Large intestine (tissue), 3 donors: ENCODE data around the gene GHITM. TPM values are rescaled to one million over a fixed set of nuclear protein-coding genes. Genes with fewer than 3 reads are reported as not detected.
"Not testable (repeated sequence)": the region's sequence is repeated elsewhere in the genome, so short reads cannot be mapped to it uniquely, and the experiment has no call there.

ENCODE experiments used
- DNase-seq, 2 donors: peaks; one replicate each; pipeline versions ENCODE4 v3.0.0 to v3.0.0-alpha.2; 2013
- H3K27ac ChIP-seq: one replicate; pipeline ENCODE4 v1.5.1; 2013; ENCODE audit warnings: low read length
- H3K27me3 ChIP-seq: 2 replicates; pipeline ENCODE4 v1.6.1; 2013; ENCODE audit warnings: low read length; ENCODE audit not compliant: control insufficient read depth, insufficient read depth
- H3K36me3 ChIP-seq: 2 replicates; pipeline ENCODE4 v1.6.1; 2013; ENCODE audit warnings: low read length; ENCODE audit not compliant: control insufficient read depth, insufficient read depth
- H3K4me1 ChIP-seq: one replicate; pipeline ENCODE4 v1.6.1; 2013; ENCODE audit warnings: low read length; ENCODE audit not compliant: control insufficient read depth, insufficient read depth
- H3K4me3 ChIP-seq: one replicate; pipeline ENCODE4 v1.5.1; 2013; ENCODE audit warnings: low read length
- H3K9me3 ChIP-seq: one replicate; pipeline ENCODE4 v1.6.1; 2013; ENCODE audit warnings: mild to moderate bottlenecking, low read depth, low read length, moderate library complexity; ENCODE audit not compliant: control insufficient read depth
- WGBS: methylation state at CpG from one replicate; pipeline ENCODE4 v1.1.5; 2013; ENCODE audit warnings: low lambda C conversion rate; ENCODE audit not compliant: insufficient coverage; 5-methylcytosine and 5-hydroxymethylcytosine counted together
- polyA plus RNA-seq: library from polyadenylated mRNA; unstranded; fragments of 120-200 nt; gene quantifications from one replicate; pipeline ENCODE4 v1.2.1, GENCODE V29; 2013

GHITM gene
- polyA plus RNA-seq, 1 donor, result 135 TPM

DNA sequence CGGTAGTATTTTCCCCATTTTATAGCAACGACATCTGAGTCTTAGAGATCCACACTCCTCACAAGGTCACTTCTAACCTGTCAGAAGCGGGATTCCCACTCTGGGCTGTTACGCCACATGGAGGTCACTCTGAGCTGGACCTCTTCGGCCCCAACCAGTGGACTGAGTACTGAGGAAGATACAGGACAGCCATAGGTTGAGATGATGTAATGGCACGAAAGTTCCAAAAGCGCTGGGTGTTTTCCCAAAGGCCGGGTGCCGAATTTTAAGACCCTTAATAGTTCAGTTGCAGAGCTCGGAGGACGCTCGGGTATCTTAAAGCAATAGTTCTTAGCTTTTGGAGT is 699 bp downstream of the GHITM start:
- peak overlapping the region; percentile 93 for H3K27ac ChIP-seq
- H3K9me3 ChIP-seq, result no peaks in the 10 kb centered on the region
- DNase-seq, result no peak
- H3K36me3 ChIP-seq, result peaks cover 25% of the 10 kb centered on the region
- peaks cover 42% of the 10 kb centered on the region for H3K4me1 ChIP-seq
- WGBS, result no CpG with 5 or more reads among the region's 12 CpGs
- no peaks in the 10 kb centered on the region for H3K27me3 ChIP-seq
- peak overlapping the region; percentile 85 for H3K4me3 ChIP-seq

DNA sequence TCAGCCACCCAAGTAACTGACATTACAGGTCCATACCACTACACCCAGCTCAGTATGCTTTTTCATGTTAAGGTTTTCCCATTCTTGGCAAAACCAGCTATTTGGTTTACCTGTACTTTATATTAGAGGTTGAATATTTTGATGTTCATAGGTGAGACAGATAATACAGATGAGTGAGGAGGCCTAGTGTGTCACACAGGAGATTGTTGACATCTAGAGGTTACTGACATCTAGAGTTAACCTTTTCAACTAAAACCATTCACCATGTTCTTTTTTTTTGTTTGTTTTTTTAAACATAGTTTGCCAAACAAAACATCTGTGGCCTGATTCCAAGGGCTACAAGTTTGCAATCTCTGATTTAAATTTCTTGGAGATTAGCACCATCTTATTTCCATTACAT is 8.0 kb downstream of the GHITM start:
- H3K27me3 ChIP-seq, result no peaks in the 10 kb centered on the region
- peaks cover 71% of the 10 kb centered on the region for H3K36me3 ChIP-seq
- H3K9me3 ChIP-seq, result no peaks in the 10 kb centered on the region
- H3K4me3 ChIP-seq, result no peak overlapping the region
- H3K4me1 ChIP-seq, result no peaks in the 10 kb centered on the region
- no peak overlapping the region for H3K27ac ChIP-seq
- no peak for DNase-seq

DNA sequence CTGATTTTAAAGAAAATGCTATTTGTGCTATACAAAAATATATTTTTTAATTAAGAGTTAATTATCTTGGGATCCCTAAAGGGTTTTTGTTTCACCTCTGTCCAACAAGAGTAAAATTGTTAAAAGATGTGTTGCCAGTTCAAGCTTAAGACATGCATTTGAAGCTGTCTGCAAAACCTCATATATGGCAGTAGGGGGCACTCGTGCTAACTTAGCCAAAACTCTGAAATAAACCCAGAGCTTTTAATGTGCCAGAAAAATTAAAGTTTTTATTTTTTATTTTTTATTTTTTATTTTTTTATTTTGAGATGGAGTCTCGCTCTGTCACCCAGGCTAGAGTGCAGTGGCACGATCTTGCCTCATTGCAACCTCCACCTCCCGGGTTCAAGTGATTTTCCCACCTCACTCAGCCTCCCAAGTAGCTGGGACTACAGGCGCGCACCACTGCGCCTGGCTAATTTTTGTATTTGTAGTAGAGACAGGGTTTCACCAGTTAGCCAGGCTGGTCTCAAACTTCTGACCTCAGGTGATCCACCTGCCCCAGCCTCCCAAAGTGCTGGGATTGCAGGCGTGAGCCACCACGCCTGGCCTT is 8.8 kb downstream of the GHITM start:
- not testable (repeated sequence) for H3K27me3 ChIP-seq, H3K27ac ChIP-seq, DNase-seq, H3K4me3 ChIP-seq, H3K4me1 ChIP-seq, H3K9me3 ChIP-seq
- H3K36me3 ChIP-seq, result peaks cover 70% of the 10 kb centered on the region
- WGBS, result 100% methylated on average over 2 of the region's 9 CpGs

DNA sequence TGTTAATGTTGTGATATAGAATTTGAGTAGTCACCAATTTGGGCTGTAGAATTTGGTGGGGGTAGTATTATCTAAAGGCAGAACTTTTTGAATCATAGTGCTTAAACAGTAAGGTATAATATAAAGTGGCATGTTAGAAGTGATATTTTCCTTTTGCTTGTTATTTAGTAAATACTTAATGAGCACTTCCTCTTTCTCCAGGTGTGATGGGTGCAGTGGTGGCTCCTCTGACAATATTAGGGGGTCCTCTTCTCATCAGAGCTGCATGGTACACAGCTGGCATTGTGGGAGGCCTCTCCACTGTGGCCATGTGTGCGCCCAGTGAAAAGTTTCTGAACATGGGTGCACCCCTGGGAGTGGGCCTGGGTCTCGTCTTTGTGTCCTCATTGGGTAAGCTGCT is 10.5 kb downstream of the GHITM start:
- no peak overlapping the region for H3K4me3 ChIP-seq
- no peaks in the 10 kb centered on the region for H3K27me3 ChIP-seq
- H3K27ac ChIP-seq, result no peak overlapping the region
- H3K36me3 ChIP-seq, result peaks cover 67% of the 10 kb centered on the region
- no peaks in the 10 kb centered on the region for H3K4me1 ChIP-seq
- DNase-seq, result no peak
- no CpG with 5 or more reads among the region's 2 CpGs for WGBS
- H3K9me3 ChIP-seq, result no peaks in the 10 kb centered on the region

DNA sequence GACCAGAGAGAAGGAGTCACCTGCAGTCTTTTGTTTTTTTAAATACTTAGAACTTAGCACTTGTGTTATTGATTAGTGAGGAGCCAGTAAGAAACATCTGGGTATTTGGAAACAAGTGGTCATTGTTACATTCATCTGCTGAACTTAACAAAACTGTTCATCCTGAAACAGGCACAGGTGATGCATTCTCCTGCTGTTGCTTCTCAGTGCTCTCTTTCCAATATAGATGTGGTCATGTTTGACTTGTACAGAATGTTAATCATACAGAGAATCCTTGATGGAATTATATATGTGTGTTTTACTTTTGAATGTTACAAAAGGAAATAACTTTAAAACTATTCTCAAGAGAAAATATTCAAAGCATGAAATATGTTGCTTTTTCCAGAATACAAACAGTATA is 13.5 kb downstream of the GHITM start:
- H3K9me3 ChIP-seq, result no peaks in the 10 kb centered on the region
- DNase-seq, result no peak
- H3K4me1 ChIP-seq, result no peaks in the 10 kb centered on the region
- no peak overlapping the region for H3K4me3 ChIP-seq
- H3K27ac ChIP-seq, result no peak overlapping the region
- peaks cover 45% of the 10 kb centered on the region for H3K36me3 ChIP-seq
- no peaks in the 10 kb centered on the region for H3K27me3 ChIP-seq

DNA sequence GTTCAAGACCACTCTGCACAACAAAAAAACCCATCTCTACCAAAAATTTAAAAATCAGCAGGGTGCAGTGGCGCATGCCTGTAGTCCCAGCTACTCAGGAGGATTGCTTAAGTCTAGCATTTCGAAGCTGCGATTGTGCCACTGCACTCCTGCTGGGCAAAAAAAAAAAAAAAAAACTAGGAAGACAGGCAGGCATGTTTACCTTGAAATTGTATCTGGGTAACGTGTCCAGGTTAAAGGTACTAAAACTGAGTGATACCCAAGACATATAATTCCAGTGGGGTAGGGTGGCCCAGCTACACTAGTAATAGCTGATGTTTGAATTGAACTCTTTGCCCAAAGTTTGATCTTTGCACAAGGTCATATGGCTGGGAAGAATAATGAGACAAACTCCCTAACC is 16.2 kb downstream of the GHITM start:
- H3K27ac ChIP-seq, result no peak overlapping the region
- DNase-seq, result no peak
- H3K4me1 ChIP-seq, result peaks cover 7% of the 10 kb centered on the region
- no CpG with 5 or more reads among the region's 4 CpGs for WGBS
- H3K9me3 ChIP-seq, result no peaks in the 10 kb centered on the region
- H3K36me3 ChIP-seq, result peaks cover 32% of the 10 kb centered on the region
- no peaks in the 10 kb centered on the region for H3K27me3 ChIP-seq
- no peak overlapping the region for H3K4me3 ChIP-seq

DNA sequence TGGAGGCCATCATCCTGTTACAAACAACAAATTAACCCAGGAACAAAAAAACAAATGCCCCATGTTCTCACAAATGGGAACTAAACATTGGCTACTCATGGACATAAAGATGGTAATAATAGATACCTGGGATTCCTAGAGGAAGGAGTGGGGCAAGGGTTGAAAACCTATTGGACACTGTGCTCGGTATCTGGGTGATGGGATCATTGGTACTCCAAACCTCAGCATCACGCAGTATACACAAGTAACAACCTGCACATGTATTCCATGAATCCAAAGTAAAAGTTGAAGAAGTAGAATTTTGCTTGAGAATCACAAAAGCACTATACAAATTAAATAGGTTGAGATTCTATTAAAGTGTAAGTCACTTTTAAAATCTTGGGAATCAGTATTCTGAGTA is 16.7 kb downstream of the GHITM start:
- H3K4me1 ChIP-seq, result peaks cover 7% of the 10 kb centered on the region
- peaks cover 27% of the 10 kb centered on the region for H3K36me3 ChIP-seq
- no peaks in the 10 kb centered on the region for H3K27me3 ChIP-seq
- H3K9me3 ChIP-seq, result no peaks in the 10 kb centered on the region
- H3K27ac ChIP-seq, result no peak overlapping the region
- no peak for DNase-seq
- H3K4me3 ChIP-seq, result no peak overlapping the region
- no CpG with 5 or more reads among the region's 2 CpGs for WGBS

DNA sequence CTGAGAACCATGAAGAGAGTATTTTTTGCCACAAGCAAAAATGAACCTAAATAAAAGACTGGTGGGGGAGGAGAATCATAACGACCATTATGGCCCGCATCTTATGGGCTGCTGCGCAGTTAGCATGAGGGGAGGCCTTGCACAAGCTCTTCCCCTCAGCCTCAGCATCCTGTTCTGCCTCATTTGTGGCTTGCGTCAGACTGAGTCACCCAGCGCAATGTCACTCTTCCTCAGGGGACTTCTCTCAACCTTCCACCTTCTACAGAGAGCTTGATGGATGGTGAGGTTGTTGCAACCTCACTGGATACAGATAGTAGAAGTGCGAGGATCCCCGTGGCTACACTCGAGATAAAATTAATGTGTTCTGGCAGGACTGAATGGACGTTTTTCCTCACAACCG is 17.5 kb downstream of the GHITM start:
- DNase-seq, result no peak
- no peaks in the 10 kb centered on the region for H3K27me3 ChIP-seq
- H3K36me3 ChIP-seq, result peaks cover 24% of the 10 kb centered on the region
- 73% methylated on average over 5 of the region's 10 CpGs for WGBS
- H3K4me3 ChIP-seq, result no peak overlapping the region
- H3K27ac ChIP-seq, result no peak overlapping the region
- H3K9me3 ChIP-seq, result no peaks in the 10 kb centered on the region
- peaks cover 7% of the 10 kb centered on the region for H3K4me1 ChIP-seq

DNA sequence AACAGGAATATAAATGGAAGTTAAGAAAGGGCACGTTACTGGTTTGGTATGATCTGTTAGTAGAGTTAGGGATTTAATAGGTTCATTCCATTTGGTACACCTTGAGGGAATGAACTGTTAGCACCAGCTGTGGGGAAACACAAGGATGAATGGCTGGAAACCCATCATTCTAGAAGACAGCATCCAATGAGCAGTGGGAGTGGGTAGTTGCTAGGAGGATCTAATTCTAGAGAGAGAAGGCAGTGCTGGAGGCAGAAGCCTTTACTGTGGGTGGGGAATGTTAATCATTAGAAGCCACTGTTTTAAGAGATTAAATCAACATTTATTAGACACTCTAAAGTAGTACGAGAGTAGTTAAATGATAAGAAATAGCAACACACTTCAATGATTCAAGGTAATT is 18.8 kb downstream of the GHITM start:
- no peaks in the 10 kb centered on the region for H3K27me3 ChIP-seq
- peaks cover 16% of the 10 kb centered on the region for H3K36me3 ChIP-seq
- DNase-seq, result no peak
- H3K4me3 ChIP-seq, result no peak overlapping the region
- peaks cover 7% of the 10 kb centered on the region for H3K4me1 ChIP-seq
- 69% methylated on average over 2 of the region's 2 CpGs for WGBS
- no peaks in the 10 kb centered on the region for H3K9me3 ChIP-seq
- H3K27ac ChIP-seq, result no peak overlapping the region

DNA sequence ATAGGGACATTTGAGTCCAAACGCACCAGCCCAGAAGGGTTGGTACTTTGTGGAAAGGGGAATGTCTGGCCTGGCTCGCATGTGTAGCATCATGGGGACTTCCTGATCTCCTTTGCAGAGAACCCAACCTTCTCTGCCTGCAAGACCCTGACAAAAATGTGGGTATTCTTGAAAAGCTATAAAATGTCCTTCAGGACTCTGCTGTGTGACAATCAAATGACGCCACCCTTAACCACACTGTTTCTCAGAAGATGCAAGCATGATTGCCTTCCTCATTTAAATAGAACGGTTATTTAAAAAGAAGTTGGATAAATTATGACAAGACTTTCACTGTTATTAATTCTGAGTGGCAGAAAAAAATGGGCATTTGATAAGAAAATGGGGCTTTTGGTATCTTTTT is 19.2 kb downstream of the GHITM start:
- H3K4me1 ChIP-seq, result peaks cover 7% of the 10 kb centered on the region
- DNase-seq, result no peak
- WGBS, result 100% methylated on average over 1 of the region's 4 CpGs
- H3K4me3 ChIP-seq, result no peak overlapping the region
- H3K27me3 ChIP-seq, result no peaks in the 10 kb centered on the region
- H3K36me3 ChIP-seq, result peaks cover 11% of the 10 kb centered on the region
- H3K27ac ChIP-seq, result no peak overlapping the region
- no peaks in the 10 kb centered on the region for H3K9me3 ChIP-seq

DNA sequence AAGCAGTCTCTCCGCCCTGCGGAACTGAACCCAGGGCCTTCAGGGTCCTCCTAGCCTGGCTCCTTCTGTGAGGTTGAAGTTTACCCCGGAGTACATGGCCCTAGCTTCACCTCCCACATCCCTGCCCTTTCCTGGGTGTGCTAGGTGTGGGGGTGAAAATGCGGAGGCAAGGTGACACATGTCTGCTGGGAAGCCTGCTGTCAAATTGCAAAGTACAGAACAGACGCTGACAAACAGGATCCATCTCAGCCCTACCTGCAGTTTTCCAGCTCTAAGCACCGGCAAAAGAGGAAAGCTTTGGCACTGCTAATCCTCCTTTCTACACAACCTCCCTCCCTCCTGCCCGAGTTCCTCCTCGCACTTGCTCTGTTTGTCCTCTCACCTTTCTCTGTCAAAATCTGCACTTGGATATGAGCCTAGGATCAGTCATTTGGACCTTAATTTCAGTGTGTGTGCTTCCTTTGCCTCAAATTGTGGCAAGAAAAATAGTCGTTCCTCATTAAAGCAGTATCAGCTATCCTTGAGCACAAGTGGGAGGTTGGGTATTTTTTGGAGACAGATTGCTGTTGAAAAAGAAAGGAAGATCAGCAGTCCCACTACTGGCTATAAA is 19.9 kb downstream of the GHITM start:
- Histone ChIP-seq H3K4me3 (no peak overlapping the region), H3K4me1 (peaks cover 7% of the 10 kb centered on the region), H3K9me3 (no peaks in the 10 kb centered on the region), H3K27me3 (no peaks in the 10 kb centered on the region), H3K27ac (no peak overlapping the region), H3K36me3 (peaks cover 8% of the 10 kb centered on the region)
- no CpG with 5 or more reads among the region's 9 CpGs for WGBS
- DNase-seq, result no peak
